K562 (cell line): ENCODE measurements around the gene RAB27B. TPM values are rescaled to one million over a fixed set of nuclear protein-coding genes. Genes with fewer than 3 reads are reported as not detected.

Experiments used
- ATAC-seq: fragments of 200-7000 bp; cut with Tn5 transposase; 3 replicates; pipeline ENCODE4 v1.9.1; 2020; ENCODE audit warnings: moderate library complexity
- BruUV-seq: library from RNA; stranded (reverse); fragments of 400-500 nt; replicated peaks from 2 replicates; lab custom pipeline; 2021; lab: Mats Ljungman, UMichigan
- CTCF ChIA-PET: fragments of 300-600 bp; formaldehyde crosslinking; extraction: SDS; loops from one replicate; lab custom pipeline; 2021; ENCODE audit warnings: low intra/inter-chr PET ratio; lab: Yijun Ruan, JAX
- POLR2A ChIA-PET: fragments of 300-600, 350-650 bp; sonication (Branson Sonifier 250); formaldehyde crosslinking; extraction: SDS; loops from one replicate; lab custom pipeline; 2021; ENCODE audit warnings: antibody characterized with exemption, inconsistent platforms; lab: Yijun Ruan, JAX
- DNase-seq, 4 experiments: peaks; one replicate each; pipeline versions ENCODE4 v3.0.0 to v3.0.0-alpha.2; 2011 to 2018; ENCODE audit warnings: low spot score in 3 of 4, mixed read lengths in 3 of 4; ENCODE audit errors: extremely low read depth in 1 of 4
- FAIRE-seq: peaks from 2 replicates; lab custom pipeline; 2011; peaks lifted over from hg19 to GRCh38; lab: Jason Lieb, UNC
- H2AFZ ChIP-seq: 2 replicates; pipeline ENCODE4 v1.6.0; 2011; ENCODE audit warnings: low read depth, low read length, control low read depth, inconsistent platforms
- H3K27ac ChIP-seq: fragments of 200-600 bp; 3 replicates; pipeline ENCODE4 v1.8.0; 2011; ENCODE audit warnings: low read depth, mild to moderate bottlenecking, control low read depth, inconsistent platforms, low read length, moderate library complexity, mixed read lengths; ENCODE audit errors: extremely low read depth
- H3K27me3 ChIP-seq, 2 experiments: fragments of 300-600 bp in 1 of 2; 2 replicates in 1 of 2; 3 replicates in 1 of 2; pipeline versions ENCODE4 v1.6.0 to v1.8.0; 2011; ENCODE audit warnings: inconsistent platforms in 2 of 2, low read length in 2 of 2, mild to moderate bottlenecking in 1 of 2, mixed read lengths in 1 of 2, moderate library complexity in 1 of 2; ENCODE audit not compliant: control insufficient read depth in 2 of 2, insufficient read depth in 2 of 2
- H3K36me3 ChIP-seq: fragments of 300-600 bp; 3 replicates; pipeline ENCODE4 v1.8.0; 2011; ENCODE audit warnings: mild to moderate bottlenecking, low read length, inconsistent platforms; ENCODE audit not compliant: control insufficient read depth, insufficient read depth
- H3K4me1 ChIP-seq, 2 experiments: fragments of 200-600 bp in 1 of 2; replicated peaks in 1 of 2; 2 replicates in 1 of 2; 3 replicates in 1 of 2; pipeline versions ENCODE4 v1.5.1 to v1.8.0; 2011; ENCODE audit warnings: inconsistent platforms in 2 of 2, low read length in 2 of 2, mild to moderate bottlenecking in 1 of 2, mixed read lengths in 1 of 2, moderate library complexity in 1 of 2; ENCODE audit not compliant: control insufficient read depth in 2 of 2, insufficient read depth in 2 of 2
- H3K4me2 ChIP-seq: 2 replicates; pipeline ENCODE4 v1.6.1; 2011; ENCODE audit warnings: low read length, control low read depth, inconsistent platforms, mixed read lengths; ENCODE audit not compliant: insufficient read depth
- H3K4me3 ChIP-seq: fragments of 200-600 bp; sonication (generic), shearing (Covaris generic); 2 replicates; pipeline ENCODE4 v1.5.1; 2016; ENCODE audit warnings: control low read depth, inconsistent platforms
- H3K79me2 ChIP-seq: fragments of 200-600 bp; 3 replicates; pipeline ENCODE4 v1.8.0; 2011; ENCODE audit warnings: low read length, inconsistent platforms; ENCODE audit not compliant: control insufficient read depth, insufficient read depth
- H3K9ac ChIP-seq, 2 experiments: 2 replicates each; pipeline versions ENCODE4 v1.6.0 to v1.6.1; 2011; ENCODE audit warnings: low read depth in 2 of 2, low read length in 2 of 2, control low read depth in 1 of 2, inconsistent platforms in 1 of 2, mild to moderate bottlenecking in 1 of 2, mixed read lengths in 1 of 2; ENCODE audit not compliant: insufficient read depth in 1 of 2
- H3K9me1 ChIP-seq: one replicate; pipeline ENCODE4 v1.6.0; 2011; ENCODE audit warnings: inconsistent platforms, mild to moderate bottlenecking, low read length, moderate library complexity; ENCODE audit not compliant: control insufficient read depth, insufficient read depth
- H3K9me3 ChIP-seq: replicated peaks from 2 replicates; pipeline ENCODE4 v1.5.1; 2011; ENCODE audit warnings: low read depth, low read length, inconsistent platforms; ENCODE audit not compliant: control insufficient read depth, insufficient read depth
- H4K20me1 ChIP-seq: replicated peaks from 2 replicates; pipeline ENCODE4 v1.6.1; 2011; ENCODE audit warnings: low read length, inconsistent platforms, mixed read lengths; ENCODE audit not compliant: control insufficient read depth, insufficient read depth
- GABPB2 ChIP-seq: fragments of 250-450 bp; sonication (Bioruptor Pico); conservative IDR thresholded peaks from 2 replicates; pipeline ENCODE4 v1.5.1; 2021; ENCODE audit warnings: mild to moderate bottlenecking
- MTF1 ChIP-seq: fragments of 250-450 bp; sonication (Bioruptor Pico); IDR thresholded peaks from 2 replicates; pipeline ENCODE4 v1.9.0; 2021; ENCODE audit warnings: moderate library complexity, mild to moderate bottlenecking, inconsistent platforms, borderline replicate concordance
- NR2C2 ChIP-seq, 2 experiments: fragments of 200-800 bp in 1 of 2; sonication (Bioruptor generic) in 1 of 2; sonication (generic) in 1 of 2; formaldehyde crosslinking in 1 of 2; IDR thresholded peaks; 2 replicates each; pipeline versions ENCODE4 v1.6.1 to v1.8.0; 2016 to 2022; ENCODE audit warnings: mild to moderate bottlenecking in 1 of 2, missing compliant biosample characterization in 1 of 2, missing genetic modification characterization in 1 of 2, missing genetic modification reagents in 1 of 2
- RBM25 ChIP-seq: fragments of 200-400 bp; formaldehyde crosslinking; IDR thresholded peaks from 2 replicates; pipeline ENCODE4 v1.6.1; 2018; ENCODE audit warnings: low read length, low read depth, moderate library complexity; ENCODE audit not compliant: severe bottlenecking
- RFX1 ChIP-seq: fragments of 450-650 bp; IDR thresholded peaks from 2 replicates; pipeline ENCODE4 v1.6.1; 2016; ENCODE audit warnings: mild to moderate bottlenecking, moderate library complexity
- ZNF274 ChIP-seq: IDR thresholded peaks from 2 replicates; pipeline ENCODE4 v1.6.1; 2011; ENCODE audit warnings: low read depth, mild to moderate bottlenecking, low read length, moderate library complexity, borderline replicate concordance
- WGBS: fragments of 100-300 bp; shearing (Covaris generic); methylation state at CpG from one replicate; pipeline ENCODE4 v1.1.6; 2016; ENCODE audit warnings: low coverage, mixed read lengths; ENCODE audit not compliant: insufficient coverage; ENCODE audit errors: missing lambda C conversion rate; 5-methylcytosine and 5-hydroxymethylcytosine counted together
- in situ Hi-C: fragments of 300-500 bp; cut with MboI; formaldehyde crosslinking; loops from 4 replicates; pipeline ENCODE4 v1.15.0; 2018; ENCODE audit warnings: inconsistent platforms, mixed read lengths
- intact Hi-C: fragments of 100-400 bp; cut with micrococcal nuclease; formaldehyde crosslinking; loops from 2 replicates; pipeline ENCODE4 v1.14.2; 2022
- polyA plus RNA-seq, 8 experiments: library from polyadenylated mRNA; depleted of rRNA in 4 of 8; stranded (reverse) in 5 of 8; unstranded in 3 of 8; fragments of >200 nt; fragmentation: Nextera tagmentation in 2 of 8; fragmentation: Illumina TruSeq in 1 of 8; extraction: Ambion mirVana in 2 of 8; extraction: Trizol in 1 of 8; gene quantifications; 2 replicates each; pipeline versions ENCODE4 v1.2.1 to v1.2.3, GENCODE V29; 2011 to 2014; ENCODE audit warnings: inconsistent platforms in 1 of 8, missing spikeins in 1 of 8
- total RNA-seq, 7 experiments: library from RNA; depleted of rRNA in 6 of 7; stranded (reverse); fragments of >200 nt in 6 of 7; fragmentation: Illumina TruSeq in 2 of 7; extraction: Trizol in 2 of 7; gene quantifications; 2 replicates each; pipeline versions ENCODE4 v1.2.1 to v1.2.3, GENCODE V29; 2011 to 2021; ENCODE audit warnings: low replicate concordance in 1 of 7
- TF ChIP-seq, protein P1 (sequence below): sonication (generic); formaldehyde crosslinking; IDR thresholded peaks from 2 replicates; pipeline ENCODE4 v1.8.0; 2023; ENCODE audit warnings: mild to moderate bottlenecking, missing genetic modification reagents

RAB27B gene
- total and polyA plus RNA-seq, 9 of the 15 experiments (the other 6 are each of a cell fraction or from before 2014, with no cell fraction given) = 0.44 to 5.7 (median 1.2) TPM

DNA sequence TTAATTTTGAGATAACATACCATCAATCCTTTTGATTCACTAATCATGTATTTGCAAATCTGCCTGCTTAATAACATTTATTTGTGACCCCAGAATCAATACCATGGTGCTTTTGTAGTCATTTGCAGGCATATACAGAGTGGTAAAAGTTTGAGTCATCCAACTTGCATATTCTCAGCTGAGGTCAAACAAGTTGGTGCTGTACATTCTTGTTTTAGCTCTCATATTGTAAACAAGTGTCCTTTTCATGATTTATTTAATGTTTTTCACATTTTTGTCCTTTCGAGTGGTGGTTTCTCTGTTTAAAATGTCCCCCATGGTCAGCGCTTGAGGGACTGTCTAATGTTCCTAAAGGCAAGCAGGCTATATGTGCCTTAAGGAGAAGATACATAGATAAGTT is 17.5 kb downstream of the RAB27B start:
- DNase-seq (no peak), FAIRE-seq (no peak), ATAC-seq (no peak)
- H3K9me3 ChIP-seq = no peaks in the 10 kb centered on the region
- H3K9ac ChIP-seq = no peak overlapping the region
- CTCF ChIA-PET = interaction anchor here (0.6 kb wide), 1 partner anchor 12 kb away, joined by 4 read pairs; no protein-coding TSS in a partner anchor
- H4K20me1 ChIP-seq = no peaks in the 10 kb centered on the region
- POLR2A ChIA-PET = no interaction called here
- H3K4me2 ChIP-seq = no peak overlapping the region
- no peaks in the 10 kb centered on the region for H3K79me2 ChIP-seq
- BruUV-seq = no TSS peak
- in situ Hi-C loops (no loop called here), intact Hi-C loops (no loop called here)
- 12% methylated on average over 2 of the region's 2 CpGs for WGBS
- H2AFZ ChIP-seq = peak overlapping the region; percentile 55
- no peaks in the 10 kb centered on the region for H3K9me1 ChIP-seq
- no peaks in the 10 kb centered on the region; a peak in 2 of 5 replicates for H3K4me1 ChIP-seq
- no peaks in the 10 kb centered on the region for H3K36me3 ChIP-seq
- H3K27ac ChIP-seq = no peak overlapping the region
- TF ChIP-seq GABPB2 (CRISPR knock-in tag) (no peak), ZNF274 (no peak), RBM25 (no peak), NR2C2 (CRISPR knock-in tag; IDR thresholded peaks at IDR 0.05) (no peak), NR2C2 (tag; IDR thresholded peaks at IDR 0.05) (0 out of 2 replicates have a peak, but pooled peaks have one; percentile 13), MTF1 (CRISPR knock-in tag) (no peak), RFX1 (no peak)
- TF ChIP-seq, protein P1, sequence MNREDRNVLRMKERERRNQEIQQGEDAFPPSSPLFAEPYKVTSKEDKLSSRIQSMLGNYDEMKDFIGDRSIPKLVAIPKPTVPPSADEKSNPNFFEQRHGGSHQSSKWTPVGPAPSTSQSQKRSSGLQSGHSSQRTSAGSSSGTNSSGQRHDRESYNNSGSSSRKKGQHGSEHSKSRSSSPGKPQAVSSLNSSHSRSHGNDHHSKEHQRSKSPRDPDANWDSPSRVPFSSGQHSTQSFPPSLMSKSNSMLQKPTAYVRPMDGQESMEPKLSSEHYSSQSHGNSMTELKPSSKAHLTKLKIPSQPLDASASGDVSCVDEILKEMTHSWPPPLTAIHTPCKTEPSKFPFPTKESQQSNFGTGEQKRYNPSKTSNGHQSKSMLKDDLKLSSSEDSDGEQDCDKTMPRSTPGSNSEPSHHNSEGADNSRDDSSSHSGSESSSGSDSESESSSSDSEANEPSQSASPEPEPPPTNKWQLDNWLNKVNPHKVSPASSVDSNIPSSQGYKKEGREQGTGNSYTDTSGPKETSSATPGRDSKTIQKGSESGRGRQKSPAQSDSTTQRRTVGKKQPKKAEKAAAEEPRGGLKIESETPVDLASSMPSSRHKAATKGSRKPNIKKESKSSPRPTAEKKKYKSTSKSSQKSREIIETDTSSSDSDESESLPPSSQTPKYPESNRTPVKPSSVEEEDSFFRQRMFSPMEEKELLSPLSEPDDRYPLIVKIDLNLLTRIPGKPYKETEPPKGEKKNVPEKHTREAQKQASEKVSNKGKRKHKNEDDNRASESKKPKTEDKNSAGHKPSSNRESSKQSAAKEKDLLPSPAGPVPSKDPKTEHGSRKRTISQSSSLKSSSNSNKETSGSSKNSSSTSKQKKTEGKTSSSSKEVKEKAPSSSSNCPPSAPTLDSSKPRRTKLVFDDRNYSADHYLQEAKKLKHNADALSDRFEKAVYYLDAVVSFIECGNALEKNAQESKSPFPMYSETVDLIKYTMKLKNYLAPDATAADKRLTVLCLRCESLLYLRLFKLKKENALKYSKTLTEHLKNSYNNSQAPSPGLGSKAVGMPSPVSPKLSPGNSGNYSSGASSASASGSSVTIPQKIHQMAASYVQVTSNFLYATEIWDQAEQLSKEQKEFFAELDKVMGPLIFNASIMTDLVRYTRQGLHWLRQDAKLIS = no peak
- H3K27me3 ChIP-seq = no peaks in the 10 kb centered on the region
- no peak overlapping the region for H3K4me3 ChIP-seq
